SK-N-MC (cell line): Measurements from ENCODE around the gene SPACA5.
"Not testable (repeated sequence)": the region's sequence is repeated elsewhere in the genome, so short reads cannot be mapped to it uniquely, and the experiment has no call there.

ENCODE experiments used
- DNase-seq: peaks from one replicate; pipeline ENCODE4 v3.0.0-alpha.2; 2011; ENCODE audit warnings: low read depth, low spot score
- H3K27ac ChIP-seq: fragments of 200-600 bp; sonication (generic); 2 replicates; pipeline ENCODE4 v1.5.1; 2016; ENCODE audit warnings: mixed run types
- H3K36me3 ChIP-seq: fragments of 200-600 bp; sonication (generic); 2 replicates; pipeline ENCODE4 v1.6.1; 2017; ENCODE audit warnings: antibody characterized with exemption, low read length, mixed read lengths; ENCODE audit not compliant: insufficient read depth
- H3K4me3 ChIP-seq: fragments of 200-600 bp; sonication (generic); 2 replicates; pipeline ENCODE4 v1.5.1; 2016
- H3K9ac ChIP-seq: fragments of 200-600 bp; sonication (generic); 2 replicates; pipeline ENCODE4 v1.8.0; 2017; ENCODE audit warnings: mixed run types, mixed read lengths; ENCODE audit not compliant: insufficient read length
- H3K9me3 ChIP-seq: fragments of 200-600 bp; sonication (generic); 2 replicates; pipeline ENCODE4 v1.6.1; 2017; ENCODE audit warnings: low read depth, mild to moderate bottlenecking, antibody characterized with exemption, low read length, moderate library complexity, mixed read lengths
- EZH2 ChIP-seq: fragments of 200-600 bp; sonication (generic); IDR thresholded peaks from one replicate; pipeline ENCODE4 v1.6.1; 2017; ENCODE audit warnings: antibody characterized with exemption
- FOXP2 ChIP-seq: optimal IDR thresholded peaks from 2 replicates; pipeline ENCODE3; 2011; ENCODE audit warnings: mild to moderate bottlenecking, moderate library complexity; ENCODE audit not compliant: insufficient read depth; ENCODE audit errors: extremely low read length, control extremely low read depth
- POLR2AphosphoS5 ChIP-seq: IDR thresholded peaks from 2 replicates; pipeline ENCODE4 v1.6.1; 2012; ENCODE audit warnings: mild to moderate bottlenecking, low read depth, low read length, borderline replicate concordance

The SPACA5 gene

GRCh38 chrX:48006688-48007087 lies at the start of gene SPACA5:
TSS of gene SPACA5 (plus strand) at chrX:48006988. CDS start at chrX:48007803, 815 bp downstream.
- H3K9ac ChIP-seq, DNase-seq, H3K36me3 ChIP-seq, H3K27ac ChIP-seq, H3K4me3 ChIP-seq, H3K9me3 ChIP-seq: not testable (repeated sequence)

GRCh38 chrX:47958206-47958605 lies 48.6 kb upstream of the SPACA5 start:
- H3K9me3 ChIP-seq, DNase-seq, H3K27ac ChIP-seq, H3K9ac ChIP-seq, H3K36me3 ChIP-seq, H3K4me3 ChIP-seq: not testable (repeated sequence)

GRCh38 chrX:47958761-47959342 lies 47.9 kb upstream of the SPACA5 start:
- TF ChIP-seq FOXP2 = no peak
- TF ChIP-seq POLR2AphosphoS5 = no peak
- no peak for TF ChIP-seq EZH2
- H3K27ac ChIP-seq = no peak overlapping the region
- 0 out of 2 replicates have a peak, but pooled peaks cover 3% of the 10 kb centered on the region for H3K9me3 ChIP-seq
- no peaks in the 10 kb centered on the region for H3K36me3 ChIP-seq
- H3K9ac ChIP-seq = no peak overlapping the region
- DNase-seq = no peak
- H3K4me3 ChIP-seq = no peak overlapping the region

- no peak for TF ChIP-seq EZH2
- TF ChIP-seq FOXP2 = no peak
- no peak for TF ChIP-seq POLR2AphosphoS5
- H3K27ac ChIP-seq = no peak overlapping the region
- H3K9me3 ChIP-seq = 0 out of 2 replicates have a peak, but pooled peaks cover 3% of the 10 kb centered on the region
- no peak overlapping the region for H3K9ac ChIP-seq
- H3K36me3 ChIP-seq = no peaks in the 10 kb centered on the region
- DNase-seq = no peak
- no peak overlapping the region for H3K4me3 ChIP-seq
Measured at GRCh38 chrX:47960406-47960805, 46.4 kb upstream of the SPACA5 start.

- not testable (repeated sequence) for H3K4me3 ChIP-seq, DNase-seq, H3K27ac ChIP-seq, H3K36me3 ChIP-seq, H3K9ac ChIP-seq, H3K9me3 ChIP-seq
Measured at GRCh38 chrX:47961830-47962229, 45.0 kb upstream of the SPACA5 start.

- not testable (repeated sequence) for H3K9ac ChIP-seq, H3K4me3 ChIP-seq, H3K9me3 ChIP-seq, DNase-seq, H3K36me3 ChIP-seq, H3K27ac ChIP-seq
Measured at GRCh38 chrX:47965526-47965925, 41.3 kb upstream of the SPACA5 start.

- Histone ChIP-seq H3K4me3 (no peak overlapping the region), H3K9ac (no peak overlapping the region), H3K9me3 (peaks cover 27% of the 10 kb centered on the region), H3K36me3 (peaks cover 15% of the 10 kb centered on the region), H3K27ac (no peak overlapping the region)
- no peak for TF ChIP-seq EZH2
- no peak for TF ChIP-seq POLR2AphosphoS5
- no peak for TF ChIP-seq FOXP2
- no peak for DNase-seq
Measured at GRCh38 chrX:47973235-47973634, 33.6 kb upstream of the SPACA5 start.

- no peak for TF ChIP-seq FOXP2
- TF ChIP-seq POLR2AphosphoS5 = no peak
- no peak for TF ChIP-seq EZH2
- Histone ChIP-seq H3K9me3 (peaks cover 30% of the 10 kb centered on the region), H3K9ac (no peak overlapping the region), H3K27ac (no peak overlapping the region), H3K36me3 (peaks cover 31% of the 10 kb centered on the region), H3K4me3 (no peak overlapping the region)
- no peak for DNase-seq
Measured at GRCh38 chrX:47976254-47977151, 30.3 kb upstream of the SPACA5 start.

GRCh38 chrX:47991263-47992094 lies 15.3 kb upstream of the SPACA5 start:
- Histone ChIP-seq H3K4me3 (no peak overlapping the region), H3K27ac (no peak overlapping the region), H3K9me3 (peaks cover 6% of the 10 kb centered on the region; the same call in 1 of the 2 replicates), H3K9ac (no peak overlapping the region), H3K36me3 (peaks cover 25% of the 10 kb centered on the region)
- no peak for DNase-seq
- TF ChIP-seq FOXP2 (no peak), EZH2 (no peak), POLR2AphosphoS5 (no peak)
